HEK293 (cell line): ENCODE data around the gene LACTBL1.

Experiments used
- SP2 ChIP-seq: fragments of 450-650 bp; formaldehyde crosslinking; IDR thresholded peaks from 2 replicates; pipeline ENCODE4 v1.5.1; 2016; ENCODE audit warnings: missing biosample characterization, missing genetic modification characterization
- TF ChIP-seq, protein P1 (sequence below): fragments of 450-650 bp; formaldehyde crosslinking; IDR thresholded peaks from 2 replicates; pipeline ENCODE4 v1.5.1; 2016; ENCODE audit warnings: missing biosample characterization, missing genetic modification characterization
- TF ChIP-seq, protein P2 (sequence below): fragments of 450-650 bp; formaldehyde crosslinking; IDR thresholded peaks from 2 replicates; pipeline ENCODE4 v1.5.1; 2016; ENCODE audit warnings: missing biosample characterization, missing genetic modification characterization

DNA sequence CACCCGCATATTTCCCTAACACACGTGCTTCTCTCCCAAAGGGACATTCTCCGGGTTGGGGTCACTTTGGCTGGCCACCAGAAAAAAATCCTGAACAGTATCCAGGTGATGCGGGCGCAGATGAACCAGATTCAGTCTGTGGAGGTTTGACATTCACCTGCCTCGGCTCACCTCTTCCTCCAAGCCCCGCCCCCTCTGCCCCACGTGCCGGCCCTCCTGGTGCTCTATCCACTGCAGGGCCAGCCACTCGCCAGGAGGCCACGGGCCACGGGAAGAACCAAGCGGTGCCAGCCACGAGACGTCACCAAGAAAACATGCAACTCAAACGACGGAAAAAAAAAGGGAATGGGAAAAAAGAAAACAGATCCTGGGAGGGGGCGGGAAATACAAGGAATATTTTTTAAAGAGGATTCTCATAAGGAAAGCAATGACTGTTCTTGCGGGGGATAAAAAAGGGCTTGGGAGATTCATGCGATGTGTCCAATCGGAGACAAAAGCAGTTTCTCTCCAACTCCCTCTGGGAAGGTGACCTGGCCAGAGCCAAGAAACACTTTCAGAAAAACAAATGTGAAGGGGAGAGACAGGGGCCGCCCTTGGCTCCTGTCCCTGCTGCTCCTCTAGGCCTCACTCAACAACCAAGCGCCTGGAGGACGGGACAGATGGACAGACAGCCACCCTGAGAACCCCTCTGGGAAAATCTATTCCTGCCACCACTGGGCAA is 59.1 kb downstream of the LACTBL1 start:
- TF ChIP-seq SP2 (tag by site-specific recombination): no peak
- TF ChIP-seq, protein P1, sequence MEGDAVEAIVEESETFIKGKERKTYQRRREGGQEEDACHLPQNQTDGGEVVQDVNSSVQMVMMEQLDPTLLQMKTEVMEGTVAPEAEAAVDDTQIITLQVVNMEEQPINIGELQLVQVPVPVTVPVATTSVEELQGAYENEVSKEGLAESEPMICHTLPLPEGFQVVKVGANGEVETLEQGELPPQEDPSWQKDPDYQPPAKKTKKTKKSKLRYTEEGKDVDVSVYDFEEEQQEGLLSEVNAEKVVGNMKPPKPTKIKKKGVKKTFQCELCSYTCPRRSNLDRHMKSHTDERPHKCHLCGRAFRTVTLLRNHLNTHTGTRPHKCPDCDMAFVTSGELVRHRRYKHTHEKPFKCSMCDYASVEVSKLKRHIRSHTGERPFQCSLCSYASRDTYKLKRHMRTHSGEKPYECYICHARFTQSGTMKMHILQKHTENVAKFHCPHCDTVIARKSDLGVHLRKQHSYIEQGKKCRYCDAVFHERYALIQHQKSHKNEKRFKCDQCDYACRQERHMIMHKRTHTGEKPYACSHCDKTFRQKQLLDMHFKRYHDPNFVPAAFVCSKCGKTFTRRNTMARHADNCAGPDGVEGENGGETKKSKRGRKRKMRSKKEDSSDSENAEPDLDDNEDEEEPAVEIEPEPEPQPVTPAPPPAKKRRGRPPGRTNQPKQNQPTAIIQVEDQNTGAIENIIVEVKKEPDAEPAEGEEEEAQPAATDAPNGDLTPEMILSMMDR (tag by site-specific recombination): no peak
- TF ChIP-seq, protein P2, sequence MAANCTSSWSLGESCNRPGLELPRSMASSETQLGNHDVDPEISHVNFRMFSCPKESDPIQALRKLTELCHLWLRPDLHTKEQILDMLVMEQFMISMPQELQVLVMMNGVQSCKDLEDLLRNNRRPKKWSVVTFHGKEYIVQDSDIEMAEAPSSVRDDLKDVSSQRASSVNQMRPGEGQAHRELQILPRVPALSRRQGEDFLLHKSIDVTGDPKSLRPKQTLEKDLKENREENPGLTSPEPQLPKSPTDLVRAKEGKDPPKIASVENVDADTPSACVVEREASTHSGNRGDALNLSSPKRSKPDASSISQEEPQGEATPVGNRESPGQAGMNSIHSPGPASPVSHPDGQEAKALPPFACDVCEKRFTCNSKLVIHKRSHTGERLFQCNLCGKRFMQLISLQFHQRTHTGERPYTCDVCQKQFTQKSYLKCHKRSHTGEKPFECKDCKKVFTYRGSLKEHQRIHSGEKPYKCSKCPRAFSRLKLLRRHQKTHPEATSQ (tag by site-specific recombination): no peak
